ENCODE data around the gene AUNIP.

Gene AUNIP

GRCh38 chr1:25900219-25900618 lies 41.0 kb upstream of the AUNIP start:
- TF ChIP-seq EP300 (IDR thresholded peaks at IDR 0.05; ENCODE audit: borderline replicate concordance) = no peak
- no peak for TF ChIP-seq USF1 (IDR thresholded peaks at IDR 0.05)
- TF ChIP-seq MAX (IDR thresholded peaks at IDR 0.05) = no peak
- no peak for TF ChIP-seq CREB1 (IDR thresholded peaks at IDR 0.05; ENCODE audit: low read depth)
- no peak for TF ChIP-seq YY1 (IDR thresholded peaks at IDR 0.05; ENCODE audit: low read depth)
- no peak for TF ChIP-seq ZBTB7A (IDR thresholded peaks at IDR 0.05; ENCODE audit: low read depth)
- no peak for TF ChIP-seq CEBPB (IDR thresholded peaks at IDR 0.05)
- no peak for TF ChIP-seq TEAD4 (IDR thresholded peaks at IDR 0.05)
- TF ChIP-seq NFIC (IDR thresholded peaks at IDR 0.05) = no peak
- TF ChIP-seq TCF12 (IDR thresholded peaks at IDR 0.05; ENCODE audit: low read depth) = no peak
- no peak for TF ChIP-seq TAF1 (IDR thresholded peaks at IDR 0.05; ENCODE audit: low read depth)
- no peak for TF ChIP-seq EGR1 (IDR thresholded peaks at IDR 0.05)
- TF ChIP-seq RAD21 (IDR thresholded peaks at IDR 0.05; ENCODE audit: low read depth) = no peak
- no peak for TF ChIP-seq FOXM1 (IDR thresholded peaks at IDR 0.05; ENCODE audit: borderline replicate concordance, low read depth)
- no peak for TF ChIP-seq REST (IDR thresholded peaks at IDR 0.05; ENCODE audit: low read depth)

- TF ChIP-seq EP300 (IDR thresholded peaks at IDR 0.05; ENCODE audit: borderline replicate concordance) = no peak
- TF ChIP-seq MAX (IDR thresholded peaks at IDR 0.05) = no peak
- no peak for TF ChIP-seq CEBPB (IDR thresholded peaks at IDR 0.05)
- TF ChIP-seq YY1 (IDR thresholded peaks at IDR 0.05; ENCODE audit: low read depth) = no peak
- TF ChIP-seq CREB1 (IDR thresholded peaks at IDR 0.05; ENCODE audit: low read depth) = no peak
- TF ChIP-seq FOXM1 (IDR thresholded peaks at IDR 0.05; ENCODE audit: borderline replicate concordance, low read depth) = no peak
- TF ChIP-seq ZBTB7A (IDR thresholded peaks at IDR 0.05; ENCODE audit: low read depth) = no peak
- no peak for TF ChIP-seq REST (IDR thresholded peaks at IDR 0.05; ENCODE audit: low read depth)
- TF ChIP-seq TEAD4 (IDR thresholded peaks at IDR 0.05) = no peak
- TF ChIP-seq TCF12 (IDR thresholded peaks at IDR 0.05; ENCODE audit: low read depth) = no peak
- TF ChIP-seq USF1 (IDR thresholded peaks at IDR 0.05) = no peak
Observed at GRCh38 chr1:25899792-25900191, 40.5 kb upstream of the AUNIP start.

- no peak for TF ChIP-seq TAF1 (IDR thresholded peaks at IDR 0.05; ENCODE audit: low read depth)
- no peak for TF ChIP-seq REST (IDR thresholded peaks at IDR 0.05; ENCODE audit: low read depth)
- no peak for TF ChIP-seq TEAD4 (IDR thresholded peaks at IDR 0.05)
- TF ChIP-seq TCF12 (IDR thresholded peaks at IDR 0.05; ENCODE audit: low read depth) = no peak
- TF ChIP-seq CEBPB (IDR thresholded peaks at IDR 0.05) = no peak
Observed at GRCh38 chr1:25898223-25899015, 39.2 kb upstream of the AUNIP start.

GRCh38 chr1:25897754-25898153 lies 38.5 kb upstream of the AUNIP start:
- TF ChIP-seq TAF1 (IDR thresholded peaks at IDR 0.05; ENCODE audit: low read depth) (no peak), FOXM1 (IDR thresholded peaks at IDR 0.05; ENCODE audit: borderline replicate concordance, low read depth) (no peak), EP300 (IDR thresholded peaks at IDR 0.05; ENCODE audit: borderline replicate concordance) (no peak), MAX (IDR thresholded peaks at IDR 0.05) (no peak), NFIC (IDR thresholded peaks at IDR 0.05) (no peak), YY1 (IDR thresholded peaks at IDR 0.05; ENCODE audit: low read depth) (no peak), REST (IDR thresholded peaks at IDR 0.05; ENCODE audit: low read depth) (no peak), ZBTB7A (IDR thresholded peaks at IDR 0.05; ENCODE audit: low read depth) (no peak), TEAD4 (IDR thresholded peaks at IDR 0.05) (no peak), EGR1 (IDR thresholded peaks at IDR 0.05) (no peak), CREB1 (IDR thresholded peaks at IDR 0.05; ENCODE audit: low read depth) (no peak), TCF12 (IDR thresholded peaks at IDR 0.05; ENCODE audit: low read depth) (no peak), USF1 (IDR thresholded peaks at IDR 0.05) (no peak), RAD21 (IDR thresholded peaks at IDR 0.05; ENCODE audit: low read depth) (no peak), CEBPB (IDR thresholded peaks at IDR 0.05) (no peak)
